CD4-positive, alpha-beta memory T cell (primary cell): ENCODE results near the gene C3orf38. TPM values are rescaled to one million over a fixed set of nuclear protein-coding genes. Genes with fewer than 3 reads are reported as not detected.
A peak's percentile ranks its signal among the peaks of the same experiment; 100 is the strongest.

Source experiments
- CTCF ChIA-PET: fragments of 350-600 bp; sonication (Branson Sonifier 250); formaldehyde crosslinking; loops from one replicate; lab custom pipeline; 2021; ENCODE audit warnings: inconsistent platforms; ENCODE audit not compliant: partially characterized antibody; lab: Charles Lee
- POLR2A ChIA-PET: fragments of 350-600 bp; sonication (Branson Sonifier 250); formaldehyde crosslinking; loops from one replicate; lab custom pipeline; 2021; ENCODE audit not compliant: partially characterized antibody; lab: Charles Lee
- DNase-seq, 5 donors: peaks; one replicate each; pipeline versions ENCODE4 v3.0.0 to v3.0.0-alpha.2; 2020 to 2022; ENCODE audit warnings: mixed read lengths in 1 of 5
- H3K27ac ChIP-seq: one replicate; pipeline ENCODE4 v1.7.0; 2013; ENCODE audit warnings: low read depth, low read length
- H3K27me3 ChIP-seq: 2 replicates; pipeline ENCODE4 v1.7.0; 2013; ENCODE audit warnings: mild to moderate bottlenecking, low read length, moderate library complexity; ENCODE audit not compliant: insufficient read depth
- H3K36me3 ChIP-seq: 2 replicates; pipeline ENCODE4 v1.7.0; 2013; ENCODE audit warnings: mild to moderate bottlenecking, low read length, moderate library complexity; ENCODE audit not compliant: insufficient read depth
- H3K4me1 ChIP-seq: 2 replicates; pipeline ENCODE4 v1.7.0; 2013; ENCODE audit warnings: mild to moderate bottlenecking, low read length, moderate library complexity; ENCODE audit not compliant: insufficient read depth
- H3K4me3 ChIP-seq, 2 donors: one replicate each; pipeline ENCODE4 v1.7.0; 2013; ENCODE audit warnings: low read length in 2 of 2, mild to moderate bottlenecking in 1 of 2
- H3K9me3 ChIP-seq, 2 donors: one replicate each; pipeline ENCODE4 v1.7.0; 2013; ENCODE audit warnings: low read length in 2 of 2, control low read depth in 1 of 2; ENCODE audit not compliant: control insufficient read depth in 1 of 2
- H3K27ac Mint-ChIP-seq, 7 donors: one replicate each; pipeline ENCODE4 v1.8.0; 2020 to 2021; ENCODE audit warnings: mixed read lengths in 7 of 7, mild to moderate bottlenecking in 6 of 7, inconsistent platforms in 3 of 7, moderate library complexity in 3 of 7
- H3K27me3 Mint-ChIP-seq, 2 donors: one replicate each; pipeline ENCODE4 v1.8.0; 2020 to 2021; ENCODE audit warnings: mixed read lengths in 2 of 2
- H3K36me3 Mint-ChIP-seq, 2 donors: one replicate each; pipeline ENCODE4 v1.8.0; 2020 to 2021; ENCODE audit warnings: mixed read lengths in 2 of 2, inconsistent platforms in 1 of 2, mild to moderate bottlenecking in 1 of 2
- H3K4me1 Mint-ChIP-seq, 4 donors: one replicate each; pipeline ENCODE4 v1.8.0; 2020 to 2021; ENCODE audit warnings: mixed read lengths in 4 of 4, mild to moderate bottlenecking in 1 of 4
- H3K4me3 Mint-ChIP-seq, 8 donors: one replicate each; pipeline ENCODE4 v1.8.0; 2020 to 2021; ENCODE audit warnings: mixed read lengths in 8 of 8, mild to moderate bottlenecking in 7 of 8, moderate library complexity in 6 of 8, inconsistent platforms in 3 of 8
- H3K9me3 Mint-ChIP-seq, 8 donors: one replicate each; pipeline ENCODE4 v1.8.0; 2020 to 2021; ENCODE audit warnings: mixed read lengths in 8 of 8, mild to moderate bottlenecking in 5 of 8, inconsistent platforms in 3 of 8, moderate library complexity in 1 of 8
- intact Hi-C: fragments of 100-400 bp; cut with micrococcal nuclease; formaldehyde crosslinking; loops from one replicate; pipeline ENCODE4 v1.15.1; 2023
- polyA plus RNA-seq, 2 donors: library from polyadenylated mRNA; unstranded; fragments of 300-500 nt; fragmentation: Illumina TruSeq; gene quantifications; one replicate each; pipeline ENCODE4 v1.2.3, GENCODE V29; 2021
- total RNA-seq, 2 experiments: library from RNA; stranded (reverse); gene quantifications; one replicate each; pipeline ENCODE4 v1.2.3, GENCODE V29; 2021

The C3orf38 gene
- total and polyA plus RNA-seq, 4 experiments from 2014 or later = 19.0 to 38.5 (median 30.4) TPM

- POLR2A ChIA-PET = no interaction called here
- no peak overlapping the region for H3K4me3 ChIP-seq
- Mint-ChIP-seq H3K36me3 (peaks cover 18 to 37% of the 10 kb centered on the region in 2 donors), H3K4me3 (no peak overlapping the region), H3K4me1 (peaks cover 2 to 6% (median 4%) of the 10 kb centered on the region in 4 donors), H3K27ac (peak overlapping the region in 3 of 7 donors; percentile 11 to 24 (median 18)), H3K27me3 (no peaks in the 10 kb centered on the region), H3K9me3 (no peaks in the 10 kb centered on the region)
- no peaks in the 10 kb centered on the region for H3K4me1 ChIP-seq
- H3K27ac ChIP-seq = no peak overlapping the region
- H3K36me3 ChIP-seq = peaks cover 7% of the 10 kb centered on the region
- no peaks in the 10 kb centered on the region for H3K27me3 ChIP-seq
- DNase-seq = no peak
- intact Hi-C loops = no loop called here
- CTCF ChIA-PET = no interaction called here
- no peaks in the 10 kb centered on the region for H3K9me3 ChIP-seq
Measured at GRCh38 chr3:88141458-88142083, 8.2 kb upstream of the C3orf38 start.

- no peaks in the 10 kb centered on the region for H3K9me3 Mint-ChIP-seq
- POLR2A ChIA-PET = interaction anchor here (0.6 kb wide), 1 partner anchor 83 kb away, joined by 3 read pairs; the partner anchor contains the start of gene ZNF654
- H3K4me1 Mint-ChIP-seq = peaks cover 2 to 6% (median 4%) of the 10 kb centered on the region in 4 donors
- H3K27ac Mint-ChIP-seq = peak overlapping the region in 5 of 7 donors; percentile 0 to 55 (median 24)
- no peak for DNase-seq
- Histone ChIP-seq H3K27me3 (no peaks in the 10 kb centered on the region), H3K9me3 (no peaks in the 10 kb centered on the region), H3K27ac (no peak overlapping the region), H3K4me3 (no peak overlapping the region), H3K36me3 (peaks cover 7% of the 10 kb centered on the region), H3K4me1 (no peaks in the 10 kb centered on the region)
- CTCF ChIA-PET = no interaction called here
- intact Hi-C loops = no loop called here
- H3K36me3 Mint-ChIP-seq = peaks cover 17 to 34% of the 10 kb centered on the region in 2 donors
- no peaks in the 10 kb centered on the region for H3K27me3 Mint-ChIP-seq
- no peak overlapping the region for H3K4me3 Mint-ChIP-seq
Measured at GRCh38 chr3:88142094-88142624, 7.6 kb upstream of the C3orf38 start.

- H3K36me3 ChIP-seq = no peaks in the 10 kb centered on the region
- Mint-ChIP-seq H3K9me3 (no peaks in the 10 kb centered on the region), H3K27ac (peak overlapping the region in 1 of 7 donors; percentile 2), H3K4me3 (peak overlapping the region in 7 of 8 donors; percentile 1 to 53 (median 35)), H3K4me1 (peaks cover 11 to 29% (median 20%) of the 10 kb centered on the region in 4 donors), H3K36me3 (peaks cover 3 to 17% of the 10 kb centered on the region in 2 donors), H3K27me3 (no peaks in the 10 kb centered on the region)
- H3K4me3 ChIP-seq = no peak overlapping the region
- H3K9me3 ChIP-seq = no peaks in the 10 kb centered on the region
- no peak for DNase-seq
- intact Hi-C loops = no loop called here
- no peak overlapping the region for H3K27ac ChIP-seq
- POLR2A ChIA-PET = interaction anchor here (6.3 kb wide), 1 partner anchor 87 kb away, joined by 103 read pairs; the partner anchor contains the start of genes CGGBP1 and ZNF654
- CTCF ChIA-PET = interaction anchor here (1.5 to 2.0 kb wide), 2 partner anchors 43 to 886 kb away, joined by 3 to 4 read pairs; no protein-coding TSS in a partner anchor
- no peaks in the 10 kb centered on the region for H3K27me3 ChIP-seq
- H3K4me1 ChIP-seq = peaks cover 22% of the 10 kb centered on the region
Measured at GRCh38 chr3:88147261-88147660, 2.5 kb upstream of the C3orf38 start.

GRCh38 chr3:88148651-88149050, 1.1 kb upstream of the C3orf38 start:
- intact Hi-C loops = loop anchor here (1.0 kb wide), 2 partner anchors 89 to 921 kb away; partner anchors contain the start of genes CGGBP1, CHMP2B and ZNF654
- Mint-ChIP-seq H3K36me3 (peaks cover 6 to 21% of the 10 kb centered on the region in 2 donors), H3K4me3 (peak overlapping the region; percentile 94 to 99 (median 96)), H3K27me3 (no peaks in the 10 kb centered on the region), H3K9me3 (no peaks in the 10 kb centered on the region), H3K4me1 (peaks cover 14 to 39% (median 24%) of the 10 kb centered on the region in 4 donors), H3K27ac (peak overlapping the region in 6 of 7 donors; percentile 93 to 97 (median 95))
- H3K4me3 ChIP-seq = peak overlapping the region; percentile 62 to 99
- no peaks in the 10 kb centered on the region for H3K36me3 ChIP-seq
- DNase-seq = no peak
- H3K27ac ChIP-seq = peak overlapping the region; percentile 62
- POLR2A ChIA-PET = interaction anchor here (1.1 to 6.3 kb wide), 6 partner anchors 21 to 117 kb away, joined by 3 to 103 read pairs (median 6); partner anchors contain the start of genes CGGBP1 and ZNF654
- no peaks in the 10 kb centered on the region for H3K9me3 ChIP-seq
- CTCF ChIA-PET = interaction anchor here (1.0 to 2.0 kb wide), 6 partner anchors 32 to 923 kb away, joined by 3 to 5 read pairs (median 4); no protein-coding TSS in a partner anchor
- H3K4me1 ChIP-seq = peaks cover 33% of the 10 kb centered on the region
- H3K27me3 ChIP-seq = no peaks in the 10 kb centered on the region

- Histone ChIP-seq H3K4me3 (peak overlapping the region; percentile 62 to 99), H3K27ac (peak overlapping the region; percentile 62), H3K9me3 (no peaks in the 10 kb centered on the region), H3K4me1 (peaks cover 33% of the 10 kb centered on the region), H3K36me3 (no peaks in the 10 kb centered on the region), H3K27me3 (no peaks in the 10 kb centered on the region)
- intact Hi-C loops = loop anchor here (1.0 kb wide), 2 partner anchors 90 to 922 kb away; partner anchors contain the start of genes CGGBP1, CHMP2B and ZNF654
- POLR2A ChIA-PET = interaction anchor here (0.6 to 6.3 kb wide), 16 partner anchors 15 to 922 kb away, joined by 3 to 103 read pairs (median 4); partner anchors contain the start of genes CGGBP1, CHMP2B and ZNF654
- CTCF ChIA-PET = interaction anchor here (1.0 to 2.0 kb wide), 8 partner anchors 31 to 924 kb away, joined by 3 to 5 read pairs (median 3); no protein-coding TSS in a partner anchor
- Mint-ChIP-seq H3K4me3 (peak overlapping the region; percentile 94 to 99 (median 96)), H3K9me3 (no peaks in the 10 kb centered on the region), H3K27ac (peak overlapping the region; percentile 87 to 97 (median 95)), H3K4me1 (peaks cover 14 to 39% (median 24%) of the 10 kb centered on the region in 4 donors), H3K27me3 (no peaks in the 10 kb centered on the region), H3K36me3 (peaks cover 6 to 21% of the 10 kb centered on the region in 2 donors)
- DNase-seq = no peak
Measured at GRCh38 chr3:88149101-88149508, 654 bp upstream of the C3orf38 start.

GRCh38 chr3:88150371-88150770, 612 bp downstream of the C3orf38 start:
- ChIA-PET POLR2A (interaction anchor here (1.0 to 6.3 kb wide), 10 partner anchors 12 to 924 kb away, joined by 3 to 103 read pairs (median 4); partner anchors contain the start of genes CGGBP1, CHMP2B and ZNF654), CTCF (interaction anchor here (0.9 to 1.8 kb wide), 3 partner anchors 30 to 799 kb away, joined by 5 to 6 read pairs (median 5); no protein-coding TSS in a partner anchor)
- H3K36me3 Mint-ChIP-seq = peaks cover 10 to 29% of the 10 kb centered on the region in 2 donors
- H3K4me1 Mint-ChIP-seq = peaks cover 15 to 43% (median 26%) of the 10 kb centered on the region in 4 donors
- intact Hi-C loops = loop anchor here (2.0 kb wide), 1 partner anchor 38 kb away; no protein-coding TSS in a partner anchor
- Histone ChIP-seq H3K9me3 (no peaks in the 10 kb centered on the region), H3K4me3 (peak overlapping the region; percentile 96 to 99), H3K27me3 (no peaks in the 10 kb centered on the region), H3K27ac (peak overlapping the region; percentile 90), H3K36me3 (peaks cover 8% of the 10 kb centered on the region), H3K4me1 (peaks cover 39% of the 10 kb centered on the region)
- H3K4me3 Mint-ChIP-seq = peak overlapping the region; percentile 94 to 99 (median 98)
- H3K27me3 Mint-ChIP-seq = no peaks in the 10 kb centered on the region
- peak overlapping the region; percentile 95 to 99 (median 98) for H3K27ac Mint-ChIP-seq
- no peaks in the 10 kb centered on the region for H3K9me3 Mint-ChIP-seq
- DNase-seq = peak; percentile 31 to 48 (median 46)
